Measurements from ENCODE around the gene HECTD1. TPM values are rescaled to one million over a fixed set of nuclear protein-coding genes. Genes with fewer than 3 reads are reported as not detected.
A peak's percentile ranks its signal among the peaks of the same experiment; 100 is the strongest.

Gene HECTD1
- total and polyA plus RNA-seq, 10 of the 15 experiments (the other 5 are each of a cell fraction or from before 2014, with no cell fraction given), result 27.3 to 116 (median 57.7) TPM

DNA sequence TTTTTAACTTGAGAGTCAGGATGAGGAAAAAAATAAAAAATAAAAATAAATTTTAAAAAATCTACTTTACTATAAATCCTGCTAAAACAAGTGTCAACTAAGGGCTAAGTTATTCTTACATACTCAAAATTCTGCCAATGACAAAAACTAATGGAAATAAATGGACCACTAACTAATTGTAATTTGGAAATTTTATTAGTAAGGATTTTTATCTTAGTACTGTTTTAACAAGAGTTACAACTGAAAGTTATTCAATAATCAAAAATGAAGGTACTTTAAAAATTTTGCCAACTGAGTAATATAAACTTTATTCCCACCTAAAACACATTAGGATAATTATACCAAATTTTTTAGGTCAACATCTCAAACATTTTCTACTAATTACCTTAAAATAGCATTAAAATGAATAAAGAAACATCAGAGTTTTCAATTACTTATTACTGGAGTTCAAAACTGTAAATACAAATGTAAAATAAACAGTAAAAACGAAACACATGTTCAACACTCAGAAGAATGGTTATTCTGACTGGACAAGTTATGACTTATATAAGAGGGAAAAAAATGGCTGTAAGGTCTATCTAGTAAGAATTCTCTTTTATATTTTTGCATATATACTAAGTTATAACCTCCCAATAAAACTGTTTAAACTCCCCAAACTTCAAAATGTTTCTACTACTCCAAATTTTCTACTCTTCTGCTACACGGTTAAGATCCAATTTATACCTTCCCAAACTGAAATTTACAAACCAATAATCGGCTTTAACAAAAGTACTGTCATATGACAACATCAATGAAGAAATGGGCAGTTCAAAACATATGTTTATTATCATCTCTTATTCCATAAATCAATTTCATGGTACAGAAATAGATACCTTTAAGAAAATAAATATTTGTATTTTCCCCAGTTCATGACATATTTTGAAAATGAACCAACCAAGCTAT, 2.7 kb downstream of the HECTD1 start:
- intact Hi-C loops (cut with micrococcal nuclease; ENCODE audit: unreplicated experiment) (loop anchor here (1.0 to 5.0 kb wide), 2 partner anchors 151 to 217 kb away; partner anchors contain the start of gene HEATR5A), in situ Hi-C loops (cut with MboI) (no loop called here)
- ChIA-PET POLR2A (interaction anchor here (0.6 kb wide), 1 partner anchor 103 kb away, joined by 3 read pairs; no protein-coding TSS in a partner anchor), CTCF (interaction anchor here (1.0 to 1.2 kb wide), 4 partner anchors 8 to 121 kb away, joined by 3 to 4 read pairs (median 4); no protein-coding TSS in a partner anchor), SMC1A (ENCODE audit: uncharacterized antibody, unreplicated experiment) (interaction anchor here (0.5 to 1.8 kb wide), 6 partner anchors 7 to 112 kb away, joined by 3 to 6 read pairs (median 3); no protein-coding TSS in a partner anchor), RAD21 (ENCODE audit: unreplicated experiment) (interaction anchor here (1.3 to 2.9 kb wide), 2 partner anchors 9 to 76 kb away, joined by 3 to 10 read pairs; no protein-coding TSS in a partner anchor)
- Histone ChIP-seq H3K27me3 (replicated peaks in 1 of 2; ENCODE audit: control insufficient read depth in 2 of 2, insufficient read depth in 2 of 2, low read length in 1 of 2) (no peaks in the 10 kb centered on the region), H3K4me1 (ENCODE audit: control insufficient read depth, insufficient read depth, low read length) (peaks cover 11% of the 10 kb centered on the region; the same call in 1 of the 2 replicates), H4K20me1 (ENCODE audit: control insufficient read depth, insufficient read depth) (no peaks in the 10 kb centered on the region; the same call in 1 of the 2 replicates), H3K27ac (ENCODE audit: control insufficient read depth, insufficient read depth) (no peak overlapping the region), H3K4me2 (ENCODE audit: control insufficient read depth, insufficient read depth) (peak overlapping the region; percentile 65), H3K9me3 (replicated peaks; ENCODE audit: control insufficient read depth, insufficient read depth, low read length) (no peaks in the 10 kb centered on the region; the same call in 2 of the 3 replicates), H3K36me3 (ENCODE audit: control insufficient read depth in 2 of 2, insufficient read depth in 2 of 2, low read length in 1 of 2) (peaks cover 0 to 11% of the 10 kb centered on the region in 2 experiments; a peak in 2 of 4 replicates), H2AFZ (ENCODE audit: control insufficient read depth, low read depth, low read length) (no peak overlapping the region), H3K9ac (ENCODE audit: control insufficient read depth, insufficient read depth, low read length) (peak overlapping the region; percentile 98), H3K79me2 (ENCODE audit: control insufficient read depth, insufficient read depth, low read length) (peaks cover 58% of the 10 kb centered on the region), H3K4me3 (peak overlapping the region; percentile 90)
- BruUV-seq (replicated peaks), result no TSS peak
- DNase-seq (ENCODE audit: low read depth, low spot score) (no peak), FAIRE-seq (peak; percentile 7), ATAC-seq (no peak)
- TF ChIP-seq JUNB (IDR thresholded peaks at IDR 0.05) (peak; percentile 69), MTA3 (IDR thresholded peaks at IDR 0.05; ENCODE audit: borderline replicate concordance, low read length) (no peak), IKZF1 (conservative IDR thresholded peaks at IDR 0.05) (no peak), GATAD2B (conservative IDR thresholded peaks at IDR 0.05; ENCODE audit: low read depth) (no peak)
- 38% methylated on average over 3 of the region's 3 CpGs for WGBS (ENCODE audit: insufficient coverage, insufficient replicate concordance, low lambda C conversion rate, missing lambda C conversion rate)
